ENCODE data around the gene CCT5. TPM values are rescaled to one million over a fixed set of nuclear protein-coding genes. Genes with fewer than 3 reads are reported as not detected.

Gene CCT5
- total RNA-seq, 4 donors from 2014 or later, result 113 to 208 (median 155) TPM

DNA sequence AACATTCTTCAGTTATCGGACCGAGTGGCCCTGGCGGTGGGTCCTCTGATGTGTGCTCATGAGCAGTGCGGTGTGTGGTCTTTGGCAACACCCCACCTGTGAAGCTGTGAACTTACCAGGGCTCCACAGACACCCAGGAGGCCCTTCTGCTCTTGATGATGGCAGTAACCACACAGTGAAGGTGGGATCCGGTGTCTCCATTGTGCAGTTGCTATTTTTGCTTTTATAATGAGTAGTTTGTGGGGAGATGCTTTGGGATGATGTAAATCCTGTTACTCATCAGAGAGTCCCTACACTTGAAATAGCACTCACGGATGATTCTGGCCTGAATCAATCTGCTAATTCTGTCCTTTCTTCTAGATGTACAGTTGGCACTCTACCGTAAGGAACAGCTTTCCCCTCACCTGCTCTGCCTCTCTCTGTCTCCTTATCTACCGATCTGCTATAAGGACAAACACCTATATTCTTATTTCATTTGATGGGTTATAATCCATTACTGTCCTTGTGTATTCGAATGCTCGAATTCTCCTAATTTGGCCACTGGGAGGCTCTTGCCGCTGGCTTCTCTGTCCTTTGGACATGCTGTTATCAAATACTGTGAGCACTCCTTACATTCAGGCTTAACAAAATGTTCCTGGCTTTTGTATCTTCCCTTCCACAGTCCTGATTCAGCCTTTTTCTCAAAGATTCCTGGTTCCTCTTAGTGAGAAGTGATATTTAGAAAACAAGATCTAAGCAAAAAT lies 20.6 kb upstream of the CCT5 start:
- TF ChIP-seq POLR2A (IDR thresholded peaks at IDR 0.05) (no peak), POLR2AphosphoS5 (IDR thresholded peaks at IDR 0.05) (no peak), EP300 (IDR thresholded peaks at IDR 0.05) (no peak)
- TF ChIP-seq, protein P1, sequence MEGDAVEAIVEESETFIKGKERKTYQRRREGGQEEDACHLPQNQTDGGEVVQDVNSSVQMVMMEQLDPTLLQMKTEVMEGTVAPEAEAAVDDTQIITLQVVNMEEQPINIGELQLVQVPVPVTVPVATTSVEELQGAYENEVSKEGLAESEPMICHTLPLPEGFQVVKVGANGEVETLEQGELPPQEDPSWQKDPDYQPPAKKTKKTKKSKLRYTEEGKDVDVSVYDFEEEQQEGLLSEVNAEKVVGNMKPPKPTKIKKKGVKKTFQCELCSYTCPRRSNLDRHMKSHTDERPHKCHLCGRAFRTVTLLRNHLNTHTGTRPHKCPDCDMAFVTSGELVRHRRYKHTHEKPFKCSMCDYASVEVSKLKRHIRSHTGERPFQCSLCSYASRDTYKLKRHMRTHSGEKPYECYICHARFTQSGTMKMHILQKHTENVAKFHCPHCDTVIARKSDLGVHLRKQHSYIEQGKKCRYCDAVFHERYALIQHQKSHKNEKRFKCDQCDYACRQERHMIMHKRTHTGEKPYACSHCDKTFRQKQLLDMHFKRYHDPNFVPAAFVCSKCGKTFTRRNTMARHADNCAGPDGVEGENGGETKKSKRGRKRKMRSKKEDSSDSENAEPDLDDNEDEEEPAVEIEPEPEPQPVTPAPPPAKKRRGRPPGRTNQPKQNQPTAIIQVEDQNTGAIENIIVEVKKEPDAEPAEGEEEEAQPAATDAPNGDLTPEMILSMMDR (IDR thresholded peaks at IDR 0.05), result no peak
- WGBS, 2 donors (ENCODE audit: low coverage in 1 of 2), result 77 to 80% methylated on average over 5 to 10 of the region's 11 CpGs
- Histone ChIP-seq H3K27ac (no peak overlapping the region), H3K27me3 (no peaks in the 10 kb centered on the region), H3K9me3 (peaks cover 0 to 4% (median 0%) of the 10 kb centered on the region in 3 donors), H3K36me3 (peaks cover 0 to 44% of the 10 kb centered on the region in 2 donors), H3K4me1 (no peaks in the 10 kb centered on the region), H3K4me3 (no peak overlapping the region)
- ATAC-seq, result no peak

DNA sequence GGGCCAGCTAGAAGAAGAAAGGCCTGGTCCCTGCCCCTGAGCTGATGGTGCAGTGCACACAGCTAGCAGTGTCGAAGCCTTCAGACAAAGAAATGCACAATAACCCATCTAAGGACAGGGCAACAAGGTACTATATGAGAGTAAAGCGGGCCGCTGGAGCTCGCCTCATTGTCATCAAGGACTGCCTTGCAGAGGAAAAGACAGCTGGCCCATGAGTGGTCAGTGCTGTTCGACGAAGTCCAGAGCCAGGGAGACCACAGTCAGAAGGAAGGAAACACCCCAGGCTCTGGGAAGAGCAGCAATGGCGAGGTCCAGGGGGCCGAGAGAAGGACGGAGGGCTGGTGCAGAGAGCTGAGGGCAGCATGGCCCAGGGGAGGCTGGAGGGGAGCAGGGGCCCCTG lies 17.7 kb upstream of the CCT5 start:
- Histone ChIP-seq H3K9me3 (no peaks in the 10 kb centered on the region), H3K4me1 (no peaks in the 10 kb centered on the region), H3K27me3 (no peaks in the 10 kb centered on the region), H3K27ac (no peak overlapping the region), H3K4me3 (no peak overlapping the region), H3K36me3 (peaks cover 0 to 67% of the 10 kb centered on the region in 2 donors)
- no peak for ATAC-seq
- 89 to 98% methylated on average over 6 to 8 of the region's 9 CpGs for WGBS, 2 donors (ENCODE audit: low coverage in 1 of 2)
- TF ChIP-seq POLR2AphosphoS5 (IDR thresholded peaks at IDR 0.05), result no peak
- TF ChIP-seq, protein P1 (IDR thresholded peaks at IDR 0.05), result no peak
- no peak for TF ChIP-seq EP300 (IDR thresholded peaks at IDR 0.05)
- TF ChIP-seq POLR2A (IDR thresholded peaks at IDR 0.05), result no peak

DNA sequence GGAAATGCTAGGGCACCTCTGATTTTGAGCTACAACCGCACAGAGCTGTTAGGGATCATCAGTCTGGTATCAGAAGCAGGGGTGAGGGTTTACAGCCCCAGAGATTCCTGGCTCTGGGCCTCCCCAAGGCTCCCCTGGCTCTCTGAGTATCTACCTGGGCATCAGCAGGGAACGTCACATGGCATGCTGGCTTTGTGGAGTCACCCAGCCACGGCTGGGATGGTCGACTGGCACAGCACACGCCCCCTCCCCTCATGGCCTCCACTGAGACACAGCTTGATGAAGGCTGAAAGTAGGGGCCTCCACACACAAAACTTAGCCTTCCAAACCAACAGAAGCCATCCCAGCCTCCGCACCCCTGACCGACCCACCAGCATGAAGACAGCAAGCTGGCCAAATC lies 17.1 kb upstream of the CCT5 start:
- H3K4me3 ChIP-seq, result no peak overlapping the region
- H3K36me3 ChIP-seq, result peaks cover 0 to 70% of the 10 kb centered on the region in 2 donors
- H3K27ac ChIP-seq, result no peak overlapping the region
- no peak for ATAC-seq
- no peaks in the 10 kb centered on the region for H3K27me3 ChIP-seq
- TF ChIP-seq POLR2A (IDR thresholded peaks at IDR 0.05) (no peak), EP300 (IDR thresholded peaks at IDR 0.05) (no peak), POLR2AphosphoS5 (IDR thresholded peaks at IDR 0.05) (no peak)
- TF ChIP-seq, protein P1 (IDR thresholded peaks at IDR 0.05), result no peak
- 79 to 94% methylated on average over 3 to 5 of the region's 7 CpGs for WGBS, 2 donors (ENCODE audit: low coverage in 1 of 2)
- H3K4me1 ChIP-seq, result no peaks in the 10 kb centered on the region
- H3K9me3 ChIP-seq, result no peaks in the 10 kb centered on the region

DNA sequence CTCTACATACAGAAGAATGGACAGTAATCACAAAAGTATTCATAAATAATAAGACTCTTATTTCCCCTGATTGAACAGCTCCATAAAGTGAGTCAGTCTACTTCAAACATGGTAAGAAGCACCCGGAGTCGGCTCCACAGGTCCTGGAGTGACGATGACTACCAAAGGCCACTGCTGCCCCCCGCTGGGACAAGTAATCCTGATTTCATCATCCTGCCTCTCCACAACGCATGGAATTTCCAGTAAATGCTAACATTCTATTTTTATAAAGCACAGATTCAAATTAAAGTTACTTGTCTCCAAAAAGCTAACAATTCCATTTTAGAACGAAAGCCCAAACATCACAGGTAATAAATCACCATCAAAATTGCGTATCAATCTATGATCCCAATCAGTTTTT lies 16.6 kb upstream of the CCT5 start:
- peaks cover 0 to 74% of the 10 kb centered on the region in 2 donors for H3K36me3 ChIP-seq
- no peaks in the 10 kb centered on the region for H3K27me3 ChIP-seq
- WGBS, 2 donors (ENCODE audit: low coverage in 1 of 2), result 41 to 51% methylated on average over 7 of the region's 7 CpGs
- no peak overlapping the region for H3K27ac ChIP-seq
- H3K9me3 ChIP-seq, result no peaks in the 10 kb centered on the region
- TF ChIP-seq EP300 (IDR thresholded peaks at IDR 0.05), result no peak
- TF ChIP-seq POLR2A (IDR thresholded peaks at IDR 0.05), result no peak
- TF ChIP-seq, protein P1 (IDR thresholded peaks at IDR 0.05), result no peak
- no peak for TF ChIP-seq POLR2AphosphoS5 (IDR thresholded peaks at IDR 0.05)
- ATAC-seq, result no peak
- H3K4me1 ChIP-seq, result no peaks in the 10 kb centered on the region
- H3K4me3 ChIP-seq, result no peak overlapping the region

DNA sequence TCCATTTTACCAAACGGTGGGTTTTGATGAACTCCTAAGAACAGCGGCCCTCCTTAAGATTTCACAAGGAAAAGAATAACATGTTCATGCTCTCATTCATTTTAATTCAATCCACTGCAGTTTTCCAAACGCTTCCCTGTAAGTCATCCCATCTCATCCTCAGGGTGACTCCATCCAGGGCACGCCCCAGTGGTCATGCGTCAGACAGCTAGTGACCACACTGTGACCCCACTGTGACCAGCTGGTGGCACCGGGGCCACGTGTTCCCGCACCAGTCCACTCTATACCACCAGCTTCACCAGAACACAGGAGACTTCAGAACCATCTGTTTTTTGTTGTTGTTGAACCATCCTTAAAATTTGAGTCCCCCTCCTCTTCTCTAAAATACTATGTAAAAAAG lies 14.7 kb upstream of the CCT5 start:
- peaks cover 0 to 69% of the 10 kb centered on the region in 2 donors for H3K36me3 ChIP-seq

More for the DNA sequence above, 14.7 kb upstream of the CCT5 start:
- ATAC-seq, result no peak
- Histone ChIP-seq H3K4me3 (no peak overlapping the region), H3K27me3 (no peaks in the 10 kb centered on the region), H3K9me3 (no peaks in the 10 kb centered on the region), H3K27ac (no peak overlapping the region), H3K4me1 (no peaks in the 10 kb centered on the region)
- WGBS, 2 donors (ENCODE audit: low coverage in 1 of 2), result 90 to 91% methylated on average over 5 to 8 of the region's 8 CpGs
- TF ChIP-seq EP300 (IDR thresholded peaks at IDR 0.05) (no peak), POLR2AphosphoS5 (IDR thresholded peaks at IDR 0.05) (no peak)
